SK-N-SH (cell line): Measurements from ENCODE around the gene SLAIN2.

Experiments
- GABPA ChIP-seq: IDR thresholded peaks from 2 replicates; pipeline ENCODE4 v1.4.0; 2012; ENCODE audit warnings: low read depth, mild to moderate bottlenecking
- TF ChIP-seq, protein P1 (sequence below): fragments of 200-600 bp; sonication (generic); IDR thresholded peaks from 2 replicates; pipeline ENCODE4 v1.6.1; 2017; ENCODE audit warnings: antibody characterized with exemption, mild to moderate bottlenecking, moderate library complexity

DNA sequence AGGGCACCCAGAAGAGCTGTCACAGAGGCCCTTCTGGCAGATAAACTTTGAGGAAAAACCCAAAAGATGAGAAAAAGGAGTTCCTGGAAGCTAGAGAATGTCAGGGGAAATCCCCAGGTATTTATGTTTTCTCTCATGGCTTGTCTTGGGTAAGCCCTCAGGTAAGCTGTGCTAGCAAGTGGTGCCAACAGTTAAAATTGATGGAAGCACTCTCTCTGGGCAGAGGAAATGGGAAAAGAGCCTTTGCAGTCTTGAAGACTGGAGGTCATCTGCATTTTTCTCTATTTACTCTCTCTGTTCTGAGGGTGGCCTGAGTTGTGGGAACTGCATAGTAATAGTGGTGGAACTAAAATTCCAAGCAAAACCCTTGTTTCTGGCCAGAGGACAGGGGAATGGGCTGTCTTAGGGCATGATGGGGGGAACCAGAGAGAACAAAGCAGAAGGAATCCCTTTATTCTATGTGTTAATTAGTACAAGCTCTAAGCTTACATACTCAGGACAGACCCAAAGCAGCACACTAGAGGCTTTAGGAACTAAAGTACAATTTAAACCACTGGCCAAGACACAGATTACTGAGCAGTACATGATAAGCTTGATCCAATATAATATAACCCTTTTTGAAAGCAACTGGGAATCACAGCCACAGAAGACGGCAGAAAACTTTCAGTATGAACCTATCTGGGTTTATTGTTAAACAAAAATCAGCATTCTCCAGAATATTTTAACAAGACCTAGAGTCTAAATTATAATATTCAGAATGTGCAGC is 88.6 kb downstream of the SLAIN2 start:
- TF ChIP-seq GABPA, result no peak
- TF ChIP-seq, protein P1, sequence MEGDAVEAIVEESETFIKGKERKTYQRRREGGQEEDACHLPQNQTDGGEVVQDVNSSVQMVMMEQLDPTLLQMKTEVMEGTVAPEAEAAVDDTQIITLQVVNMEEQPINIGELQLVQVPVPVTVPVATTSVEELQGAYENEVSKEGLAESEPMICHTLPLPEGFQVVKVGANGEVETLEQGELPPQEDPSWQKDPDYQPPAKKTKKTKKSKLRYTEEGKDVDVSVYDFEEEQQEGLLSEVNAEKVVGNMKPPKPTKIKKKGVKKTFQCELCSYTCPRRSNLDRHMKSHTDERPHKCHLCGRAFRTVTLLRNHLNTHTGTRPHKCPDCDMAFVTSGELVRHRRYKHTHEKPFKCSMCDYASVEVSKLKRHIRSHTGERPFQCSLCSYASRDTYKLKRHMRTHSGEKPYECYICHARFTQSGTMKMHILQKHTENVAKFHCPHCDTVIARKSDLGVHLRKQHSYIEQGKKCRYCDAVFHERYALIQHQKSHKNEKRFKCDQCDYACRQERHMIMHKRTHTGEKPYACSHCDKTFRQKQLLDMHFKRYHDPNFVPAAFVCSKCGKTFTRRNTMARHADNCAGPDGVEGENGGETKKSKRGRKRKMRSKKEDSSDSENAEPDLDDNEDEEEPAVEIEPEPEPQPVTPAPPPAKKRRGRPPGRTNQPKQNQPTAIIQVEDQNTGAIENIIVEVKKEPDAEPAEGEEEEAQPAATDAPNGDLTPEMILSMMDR, result no peak
